HG03575 (cell line): ENCODE measurements around the gene FBXO22.
A peak's percentile ranks its signal among the peaks of the same experiment; 100 is the strongest.
"Not testable (repeated sequence)": the region's sequence is repeated elsewhere in the genome, so short reads cannot be mapped to it uniquely, and the experiment has no call there.

Experiments used
- ATAC-seq: cut with Tn5 transposase; IDR thresholded peaks from one replicate; pipeline ENCODE4 v1.9.1; 2021; ENCODE audit not compliant: unreplicated experiment, insufficient number of reproducible peaks, low FRiP score; ENCODE audit errors: extremely low read depth

FBXO22 gene

DNA sequence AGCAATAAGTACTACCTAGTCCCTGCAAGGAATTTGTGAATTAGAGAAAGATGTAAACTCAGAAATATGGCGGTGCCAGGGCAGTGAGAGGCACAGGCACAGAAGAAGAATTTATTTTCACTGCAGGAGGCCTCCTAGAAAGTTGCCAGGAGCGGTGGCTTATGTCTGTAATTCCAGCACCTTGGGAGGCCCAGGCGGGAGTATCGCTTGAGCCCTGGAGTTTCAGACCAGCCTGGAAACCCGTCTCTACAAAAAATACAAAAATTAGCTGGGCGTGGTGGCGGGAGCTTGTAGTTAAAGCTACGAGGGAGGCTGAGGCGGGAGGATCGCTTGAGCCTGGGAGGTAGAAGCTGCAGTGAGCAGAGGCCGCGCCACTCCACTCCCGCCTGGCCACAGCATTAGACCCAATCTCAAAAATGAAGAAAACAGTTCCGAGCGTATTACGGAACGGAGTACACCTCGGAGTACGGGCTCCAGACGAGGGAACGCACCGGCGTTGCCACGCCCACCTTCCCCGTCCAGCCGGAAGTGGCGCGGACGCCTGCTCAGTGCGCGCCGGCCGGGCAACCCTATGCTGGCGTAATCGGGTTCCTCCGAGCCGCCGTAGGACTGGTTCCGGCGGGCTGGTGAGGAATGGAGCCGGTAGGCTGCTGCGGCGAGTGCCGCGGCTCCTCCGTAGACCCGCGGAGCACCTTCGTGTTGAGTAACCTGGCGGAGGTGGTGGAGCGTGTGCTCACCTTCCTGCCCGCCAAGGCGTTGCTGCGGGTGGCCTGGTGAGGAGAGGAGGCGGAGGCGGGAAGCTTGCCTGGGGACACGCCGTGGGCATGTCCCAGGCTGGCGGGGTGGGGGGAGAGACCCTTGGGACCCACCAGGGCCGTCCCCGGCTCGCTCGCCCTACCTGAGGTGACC is at the start of gene FBXO22:
Gene FBXO22 (plus strand): TSS at position 548 of the 909 bp plus-strand sequence. CDS start 86 bp downstream, at position 634.
- peak; percentile 43 for ATAC-seq

DNA sequence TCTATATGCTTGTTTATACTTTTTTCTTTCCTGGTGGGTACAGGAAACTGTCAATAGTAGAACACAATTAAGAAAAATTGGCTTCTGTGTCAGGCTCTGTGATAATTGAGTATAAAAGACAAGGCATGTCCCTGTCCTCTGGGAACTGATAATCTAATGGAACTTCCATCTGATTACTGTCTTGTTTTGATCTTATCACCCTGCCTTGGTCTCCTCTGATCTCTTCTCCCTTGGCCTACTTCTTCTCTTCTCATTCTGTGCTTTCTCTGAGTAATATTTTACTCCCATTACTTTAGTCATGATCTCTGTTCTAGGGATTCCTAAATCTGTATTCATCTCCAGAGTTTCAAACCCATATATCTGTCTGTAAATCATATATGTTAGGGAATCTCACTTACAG is 45.8 kb upstream of the FBXO22 start:
- ATAC-seq = no peak

DNA sequence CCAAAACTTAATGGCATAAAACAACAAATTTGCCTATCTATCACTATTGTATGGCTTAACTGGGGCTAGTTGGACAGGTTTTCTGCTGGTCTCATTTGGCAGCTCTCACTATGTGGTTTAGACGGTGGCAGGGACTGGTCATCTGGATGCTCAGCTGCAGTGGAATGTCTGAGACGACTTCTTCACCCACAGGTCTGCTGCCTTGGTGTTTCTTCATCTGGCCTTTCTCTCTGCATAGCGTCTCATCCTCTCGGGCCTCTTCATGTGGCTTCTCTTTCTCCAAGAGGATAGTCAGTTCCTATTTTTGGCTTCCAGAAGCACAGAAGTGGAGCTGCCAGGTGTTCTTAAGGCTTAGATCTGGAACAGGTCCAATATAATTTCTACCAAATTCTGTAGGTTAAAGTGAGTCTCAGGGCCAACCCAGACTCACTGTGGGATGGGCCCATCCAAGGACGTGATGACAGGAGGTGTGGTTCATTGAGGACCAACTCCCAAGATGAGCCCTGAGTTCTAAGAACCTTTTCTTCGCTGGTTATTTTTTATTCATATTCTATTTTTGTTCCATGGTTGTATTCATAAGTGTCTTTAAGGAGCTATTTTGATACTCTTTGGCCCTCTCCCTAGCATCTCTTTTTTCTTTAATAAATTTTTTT is 41.8 kb upstream of the FBXO22 start:
- no peak for ATAC-seq

DNA sequence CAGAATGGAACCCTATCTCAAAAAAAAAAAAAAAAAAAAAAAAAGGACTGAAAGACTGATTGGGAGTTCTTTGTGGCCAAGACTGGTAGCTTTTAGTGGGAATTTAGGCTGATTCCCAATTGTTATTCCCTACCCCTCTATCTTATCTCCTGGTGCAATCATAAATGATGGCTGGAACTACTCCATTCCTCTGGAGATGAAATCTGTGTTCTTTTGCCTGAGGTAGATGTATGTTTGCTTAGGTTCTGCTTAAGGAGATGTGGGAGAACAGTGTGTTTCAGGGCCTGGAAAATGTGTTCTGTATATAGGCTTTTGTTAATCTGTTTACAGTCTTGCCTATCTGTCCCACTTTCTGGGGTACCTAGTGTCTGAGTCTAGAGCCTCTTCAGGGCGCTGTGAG is 40.9 kb upstream of the FBXO22 start:
- no peak for ATAC-seq

DNA sequence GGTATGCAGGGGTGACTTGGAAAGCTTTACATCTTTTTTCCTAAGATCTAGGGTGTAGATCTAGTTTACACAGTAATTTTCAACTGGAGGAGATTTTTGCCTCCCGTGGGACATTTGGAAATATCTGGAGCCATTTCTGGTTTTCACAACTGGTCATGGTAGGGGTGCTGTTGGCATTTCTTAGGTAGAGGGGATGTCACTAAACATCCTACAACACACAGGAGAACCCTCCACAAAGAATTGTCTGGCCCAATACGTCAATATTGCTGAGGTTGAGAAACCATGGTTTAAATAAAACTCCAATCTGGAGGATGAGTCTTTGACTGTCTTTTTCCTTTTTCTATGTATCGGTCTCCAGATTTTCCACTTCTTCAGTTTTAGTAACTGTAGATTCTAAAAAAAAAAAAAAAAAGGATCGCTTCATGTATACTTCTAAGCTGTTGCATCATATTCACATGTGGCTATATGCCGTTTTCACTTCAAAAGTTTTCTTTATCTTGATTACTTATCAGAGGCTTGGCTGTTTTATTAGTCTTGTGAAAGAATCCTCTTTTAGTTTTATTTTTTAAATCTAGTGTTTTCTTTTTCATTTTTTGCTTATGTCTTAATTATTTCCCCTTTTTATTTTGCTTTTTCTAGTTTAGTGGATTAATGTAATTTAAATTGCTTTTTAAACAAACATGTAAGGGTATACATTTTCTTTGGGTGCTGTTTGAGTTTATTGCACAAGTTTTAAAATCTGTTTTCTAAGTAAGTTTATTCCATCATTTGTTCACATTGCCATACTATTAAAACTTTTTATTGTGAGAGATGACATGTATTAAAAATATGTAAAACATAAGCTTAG is 39.2 kb upstream of the FBXO22 start:
- no peak for ATAC-seq

DNA sequence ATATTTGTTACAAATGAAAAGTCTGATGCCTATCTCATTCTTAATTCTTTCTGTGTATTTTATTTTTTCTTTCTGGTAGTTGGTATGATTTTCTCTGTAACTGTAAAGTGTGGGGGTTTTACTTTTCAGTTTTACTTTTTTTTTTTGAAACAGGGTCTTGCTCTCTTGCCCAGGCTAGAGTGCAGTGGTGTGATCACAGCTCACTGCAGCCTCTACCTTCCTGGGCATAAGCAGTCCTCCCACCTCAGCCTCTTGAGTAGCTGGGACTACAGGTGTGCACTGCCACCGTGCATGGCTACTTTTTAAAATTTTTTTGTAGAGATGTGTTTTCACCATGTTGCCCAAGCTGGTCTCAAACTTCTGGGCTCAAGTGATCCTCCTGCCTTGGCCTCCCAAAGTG is 37.6 kb upstream of the FBXO22 start:
- not testable (repeated sequence) for ATAC-seq

DNA sequence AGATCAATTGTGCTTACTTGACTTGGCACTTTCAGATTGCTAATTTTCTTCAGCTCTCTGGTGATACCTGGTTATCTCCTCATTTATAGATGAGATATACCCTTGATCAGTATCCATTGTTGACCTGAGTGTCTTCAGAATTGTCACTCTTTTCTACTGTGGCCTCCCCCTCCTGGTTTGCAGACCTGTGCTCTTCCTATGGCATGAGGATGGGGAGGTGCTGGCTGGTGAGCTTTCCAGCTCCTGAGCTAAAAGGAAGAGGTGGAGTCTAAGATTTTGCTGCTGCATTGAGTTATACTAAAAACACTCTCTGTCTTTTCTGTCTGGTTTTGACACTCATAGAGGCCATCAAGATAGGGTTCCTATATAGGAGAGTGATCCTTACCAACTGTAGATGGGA is 36.8 kb upstream of the FBXO22 start:
- no peak for ATAC-seq

DNA sequence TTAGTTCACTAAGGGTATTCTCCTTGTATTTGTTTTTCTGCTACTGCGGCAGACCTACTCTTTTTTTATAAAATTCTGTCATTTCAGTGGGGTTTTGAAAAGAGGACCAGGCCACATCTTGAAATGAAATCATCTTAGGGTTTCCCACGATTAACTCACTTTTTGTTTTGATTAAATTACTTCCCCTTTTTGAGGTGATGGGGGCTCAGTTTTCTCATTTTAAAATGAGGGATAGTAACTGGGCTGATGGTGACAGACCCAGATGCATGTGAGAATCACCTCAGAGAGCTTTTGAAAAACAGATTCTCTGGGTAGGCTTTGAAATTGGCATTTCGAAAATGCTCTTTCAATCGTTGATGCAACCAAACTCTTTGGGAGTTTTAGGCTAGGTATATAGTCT is 36.2 kb upstream of the FBXO22 start:
- ATAC-seq = no peak

DNA sequence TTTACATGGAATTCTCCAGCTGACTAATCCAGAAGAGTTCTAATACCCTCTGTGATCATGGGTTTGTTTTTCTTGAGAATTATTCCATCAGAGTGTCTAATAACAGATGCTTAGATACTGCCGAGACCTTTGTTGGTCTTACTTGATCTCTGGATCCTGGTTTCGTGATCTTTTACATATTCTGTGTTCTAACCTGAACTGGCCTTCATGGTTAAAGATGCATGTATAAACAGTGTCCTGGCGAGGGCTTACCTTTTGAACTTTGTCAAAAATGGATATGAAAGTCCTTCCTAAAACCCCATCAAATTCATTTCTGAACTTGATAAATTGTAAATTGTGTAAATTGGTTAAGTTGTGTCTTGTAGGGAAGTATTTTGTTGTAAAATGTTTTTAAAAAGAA is 35.7 kb upstream of the FBXO22 start:
- no peak for ATAC-seq

DNA sequence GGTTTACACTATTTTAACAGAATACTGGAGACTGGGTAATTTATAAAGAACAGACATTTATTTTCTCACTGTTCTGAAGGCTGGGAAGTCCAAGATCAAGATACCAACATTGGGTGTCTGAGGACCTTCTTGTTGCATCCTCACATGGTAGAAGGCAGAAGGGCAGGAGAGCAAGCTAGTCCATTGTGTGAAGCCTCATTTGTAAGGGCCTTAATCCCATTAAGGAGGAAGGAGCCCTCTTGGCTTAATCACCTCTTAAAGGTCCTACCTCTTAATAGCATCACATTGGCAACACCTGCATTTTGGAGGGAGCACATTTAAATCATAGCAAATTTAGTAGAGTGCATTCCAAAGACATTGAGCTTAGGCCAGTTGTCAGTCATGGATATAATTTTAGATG is 34.2 kb upstream of the FBXO22 start:
- ATAC-seq = no peak

DNA sequence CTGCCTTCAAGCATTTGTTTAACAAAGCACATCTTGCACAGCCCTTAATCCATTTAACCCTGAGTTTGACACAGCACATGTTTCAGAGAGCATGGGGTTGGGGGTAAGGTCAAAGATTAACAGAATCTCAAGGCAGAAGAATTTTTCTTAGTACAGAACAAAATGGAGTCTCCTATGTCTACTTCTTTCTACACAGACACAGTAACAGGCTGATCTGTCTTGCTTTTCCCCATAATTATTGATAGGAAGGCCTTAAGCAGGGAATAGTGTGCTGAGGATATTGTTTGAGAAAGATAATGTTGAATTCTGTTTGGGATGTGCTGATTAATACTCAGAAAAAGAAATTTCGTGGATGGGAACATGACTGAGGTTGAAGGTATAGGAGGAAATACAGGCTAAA is 32.1 kb upstream of the FBXO22 start:
- ATAC-seq = not testable (repeated sequence)

DNA sequence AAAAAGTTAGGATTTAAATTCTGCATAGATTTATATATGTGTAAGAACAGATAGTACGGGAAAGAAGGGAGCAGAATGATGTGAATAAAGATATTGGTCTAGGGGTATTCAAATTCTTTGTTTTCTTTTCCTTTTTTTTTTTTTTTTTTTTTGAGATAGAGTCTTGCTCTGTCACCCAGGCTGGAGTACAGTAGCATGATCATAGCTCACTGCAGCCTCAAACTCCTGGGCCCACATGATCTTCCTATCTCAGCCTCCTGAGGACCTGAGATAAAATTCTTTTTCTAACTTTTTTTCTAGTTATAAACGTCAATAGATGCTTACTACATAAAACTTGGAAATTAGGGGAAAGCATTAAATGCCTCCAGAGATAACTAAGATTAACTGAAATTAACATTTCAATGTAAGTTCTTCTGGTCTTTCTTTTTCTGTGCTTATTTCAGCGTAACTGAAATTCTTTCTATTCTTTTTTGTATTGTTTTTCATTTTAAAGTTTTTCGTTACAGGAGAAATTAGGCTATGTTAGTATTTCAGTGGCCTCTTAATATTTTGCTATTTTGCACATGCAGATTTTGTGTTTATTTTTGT is 31.2 kb upstream of the FBXO22 start:
- no peak for ATAC-seq

DNA sequence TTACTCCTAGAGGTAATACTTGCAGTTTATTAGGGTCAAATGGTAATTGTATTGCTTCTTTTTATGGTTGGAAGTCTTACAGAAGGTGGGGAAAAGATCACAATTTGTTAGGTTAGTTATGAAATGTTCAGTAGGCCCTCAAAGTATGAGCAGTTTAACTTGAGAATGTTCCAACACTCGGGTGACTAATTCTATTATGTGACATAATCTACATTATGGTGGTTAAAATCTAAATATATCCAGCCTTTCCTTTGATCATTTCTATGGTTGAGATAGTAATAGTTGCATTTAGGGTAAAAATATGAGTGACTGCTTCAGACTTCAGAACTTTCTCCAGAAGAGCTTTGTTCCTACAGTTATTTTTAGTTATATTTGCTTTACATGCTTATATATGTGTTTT is 19.6 kb upstream of the FBXO22 start:
- no peak for ATAC-seq

DNA sequence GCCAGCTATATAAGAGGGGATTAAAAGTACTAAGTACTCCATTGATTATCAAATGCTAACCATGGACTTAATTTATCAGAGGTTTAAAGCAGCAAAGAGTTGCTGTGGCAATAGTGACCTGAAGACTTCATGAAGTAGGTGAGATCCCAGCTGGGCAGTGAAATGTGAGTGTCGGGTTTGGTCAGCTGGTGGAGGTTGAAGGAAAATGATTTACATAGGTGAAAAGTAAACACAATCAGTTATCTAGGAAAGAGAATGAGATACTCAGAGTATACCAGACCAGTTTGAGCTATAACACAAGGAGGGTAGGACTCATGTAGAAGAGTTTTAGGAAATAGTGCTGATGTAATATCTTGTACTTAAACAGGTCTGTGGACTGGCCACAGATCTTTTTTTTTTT is 16.5 kb upstream of the FBXO22 start:
- no peak for ATAC-seq

DNA sequence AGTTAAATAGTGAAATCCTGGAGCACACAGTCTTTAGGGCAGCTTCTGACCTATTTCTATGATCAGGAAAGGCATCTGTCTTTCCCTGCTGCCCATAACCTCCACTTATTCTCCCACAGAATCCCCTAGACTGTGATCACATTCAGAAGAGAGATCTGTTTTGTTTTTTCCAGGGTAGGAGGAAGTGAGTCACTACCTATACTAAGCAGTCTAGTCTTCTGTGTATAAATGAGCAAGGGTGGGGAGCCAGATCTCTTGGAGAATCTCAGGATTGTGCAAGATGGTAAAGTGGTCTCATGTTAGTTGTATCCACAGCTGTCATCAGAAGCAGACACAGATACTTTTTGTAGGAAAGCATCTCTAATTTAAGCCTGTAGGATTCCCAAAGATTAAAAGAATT is 11.8 kb upstream of the FBXO22 start:
- ATAC-seq = no peak

DNA sequence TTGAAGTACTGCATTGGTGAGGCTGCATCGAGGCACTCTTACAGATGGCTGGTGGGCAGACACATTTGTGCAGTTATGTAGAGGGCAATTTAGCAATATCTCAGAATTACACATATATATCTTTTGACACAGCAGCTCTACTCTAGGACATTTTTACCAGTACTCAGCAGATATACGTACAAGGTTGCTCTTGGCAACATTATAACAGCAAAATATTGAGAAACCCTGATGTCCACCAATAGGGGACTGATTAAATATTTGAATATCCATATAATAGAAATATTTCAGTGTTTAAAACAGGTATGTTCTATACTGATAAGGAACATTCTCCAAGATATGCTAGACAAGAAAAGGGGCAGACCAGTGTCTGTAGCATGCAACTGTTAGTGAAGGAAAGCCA is 7.9 kb upstream of the FBXO22 start:
- no peak for ATAC-seq

DNA sequence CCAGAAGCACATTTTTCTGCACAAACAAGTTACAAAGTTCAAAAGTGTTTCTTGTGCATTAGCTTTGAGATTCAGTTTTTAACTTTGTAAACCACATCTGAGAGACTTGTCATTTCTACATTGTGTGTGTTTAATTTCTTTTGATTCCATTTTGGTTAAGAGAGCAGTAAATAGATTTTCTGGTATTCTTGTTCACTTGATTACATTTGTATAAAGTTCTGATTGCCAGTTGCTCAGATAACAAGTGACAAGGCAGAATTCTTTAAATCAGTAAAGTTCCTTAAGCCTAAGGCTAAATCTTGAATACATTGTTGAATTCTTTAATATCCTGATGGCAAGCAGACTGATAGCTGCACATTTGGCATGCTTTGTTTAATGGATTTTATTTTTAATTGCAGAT is 3.1 kb upstream of the FBXO22 start:
- ATAC-seq = no peak

DNA sequence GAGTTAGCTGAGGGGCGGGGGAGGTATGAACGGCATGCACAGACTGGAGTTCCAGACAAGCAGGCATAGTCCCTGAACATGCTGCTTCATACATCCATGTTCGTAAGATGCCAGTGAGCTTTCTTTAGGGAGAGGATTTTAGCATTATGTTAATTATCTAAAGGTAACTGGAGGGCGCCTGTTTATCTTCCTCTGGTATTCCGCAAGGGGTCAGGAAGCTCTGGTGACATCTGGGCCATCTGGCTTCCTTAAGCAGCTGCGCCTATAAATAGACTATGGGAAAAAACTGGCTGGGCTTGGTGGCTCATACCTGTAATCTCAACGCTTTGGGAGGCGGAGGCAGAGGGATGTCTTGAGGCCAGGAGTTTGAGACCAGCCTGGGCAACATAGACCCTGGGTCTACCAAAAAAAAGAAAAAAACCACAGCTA is 1.5 kb upstream of the FBXO22 start:
- no peak for ATAC-seq

DNA sequence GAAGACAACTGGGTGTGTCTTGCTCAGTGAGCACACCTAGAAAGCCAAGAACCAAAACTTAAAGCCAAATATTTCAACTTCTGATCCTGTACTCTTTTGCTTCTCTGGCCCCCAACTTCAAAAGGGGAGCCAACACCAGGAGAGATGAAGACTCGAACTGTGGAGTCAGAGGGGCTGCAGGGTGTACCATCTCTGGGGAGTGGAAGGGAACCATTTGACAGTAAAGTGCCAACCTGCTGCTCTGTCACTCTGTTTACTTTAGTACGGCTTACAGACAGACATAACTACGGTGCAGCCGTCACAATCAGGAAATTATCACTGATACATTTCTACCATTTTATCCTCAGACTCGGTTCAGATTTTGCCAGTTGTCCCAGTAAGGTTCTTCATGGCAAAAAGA is 1.6 kb downstream of the FBXO22 start:
- no peak for ATAC-seq
